HepG2 (cell line): ENCODE results near the gene PLEKHA6.

Experiments
- CEBPB ChIP-seq: IDR thresholded peaks from 2 replicates; pipeline ENCODE4 v1.6.1; 2011; ENCODE audit warnings: low read depth, low read length, improper control_type of control experiment, borderline replicate concordance
- TF ChIP-seq, protein P1 (sequence below): sonication (generic); formaldehyde crosslinking; IDR thresholded peaks from 2 replicates; pipeline ENCODE4 v1.4.0; 2020; ENCODE audit warnings: mild to moderate bottlenecking, low read depth, missing genetic modification reagents

DNA sequence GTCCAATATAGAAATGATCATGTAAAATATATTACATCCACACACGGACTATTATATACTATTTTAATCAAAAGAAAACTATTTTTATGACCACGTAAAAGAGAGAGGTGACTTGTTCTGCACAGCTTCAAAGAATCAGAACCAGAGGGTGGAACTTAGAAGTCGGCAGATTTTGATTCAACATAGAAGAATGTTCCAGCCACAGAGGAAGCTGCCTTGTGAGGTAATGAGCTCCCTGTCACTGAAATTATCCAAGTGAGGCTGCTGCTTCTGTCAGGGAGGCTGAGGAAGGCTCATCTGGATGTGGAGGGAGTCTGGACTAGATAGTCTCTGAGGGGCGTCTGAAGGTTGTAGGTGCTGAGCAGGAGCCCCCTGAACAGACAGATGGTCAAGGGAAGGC is 2.7 kb downstream of the PLEKHA6 start:
- TF ChIP-seq, protein P1, sequence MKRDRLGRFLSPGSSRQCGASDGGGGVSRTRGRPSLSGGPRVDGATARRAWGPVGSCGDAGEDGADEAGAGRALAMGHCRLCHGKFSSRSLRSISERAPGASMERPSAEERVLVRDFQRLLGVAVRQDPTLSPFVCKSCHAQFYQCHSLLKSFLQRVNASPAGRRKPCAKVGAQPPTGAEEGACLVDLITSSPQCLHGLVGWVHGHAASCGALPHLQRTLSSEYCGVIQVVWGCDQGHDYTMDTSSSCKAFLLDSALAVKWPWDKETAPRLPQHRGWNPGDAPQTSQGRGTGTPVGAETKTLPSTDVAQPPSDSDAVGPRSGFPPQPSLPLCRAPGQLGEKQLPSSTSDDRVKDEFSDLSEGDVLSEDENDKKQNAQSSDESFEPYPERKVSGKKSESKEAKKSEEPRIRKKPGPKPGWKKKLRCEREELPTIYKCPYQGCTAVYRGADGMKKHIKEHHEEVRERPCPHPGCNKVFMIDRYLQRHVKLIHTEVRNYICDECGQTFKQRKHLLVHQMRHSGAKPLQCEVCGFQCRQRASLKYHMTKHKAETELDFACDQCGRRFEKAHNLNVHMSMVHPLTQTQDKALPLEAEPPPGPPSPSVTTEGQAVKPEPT, result no peak
- TF ChIP-seq CEBPB, result no peak
